Kidney epithelial cell (primary cell): ENCODE measurements around the gene ZNF419. TPM values are rescaled to one million over a fixed set of nuclear protein-coding genes. Genes with fewer than 3 reads are reported as not detected.
"Not testable (repeated sequence)": the region's sequence is repeated elsewhere in the genome, so short reads cannot be mapped to it uniquely, and the experiment has no call there.

Experiments
- DNase-seq: peaks from one replicate; pipeline ENCODE4 v3.0.0-alpha.2; 2010; ENCODE audit warnings: low read depth
- H3K27me3 ChIP-seq: 2 replicates; pipeline ENCODE4 v1.6.0; 2011; ENCODE audit warnings: low read length; ENCODE audit not compliant: control insufficient read depth, insufficient read depth
- H3K36me3 ChIP-seq: 2 replicates; pipeline ENCODE4 v1.5.1; 2011; ENCODE audit warnings: low read length; ENCODE audit not compliant: control insufficient read depth, insufficient read depth
- H3K4me3 ChIP-seq: 2 replicates; pipeline ENCODE4 v1.5.1; 2011; ENCODE audit warnings: low read depth, mild to moderate bottlenecking, control low read depth, low read length
- total RNA-seq: library from RNA; depleted of rRNA; stranded (reverse); fragments of >200 nt; gene quantifications from 2 replicates; pipeline ENCODE4 v1.2.3, GENCODE V29; 2015
- TF ChIP-seq, protein P1 (sequence below): IDR thresholded peaks from 2 replicates; pipeline ENCODE4 v1.5.1; 2011; ENCODE audit warnings: mild to moderate bottlenecking, moderate library complexity, low read length, control low read depth, inconsistent platforms; ENCODE audit not compliant: insufficient read depth, poor library complexity, severe bottlenecking

ZNF419 gene
- total RNA-seq, 1 donor from 2014 or later, result 11.4 TPM

DNA sequence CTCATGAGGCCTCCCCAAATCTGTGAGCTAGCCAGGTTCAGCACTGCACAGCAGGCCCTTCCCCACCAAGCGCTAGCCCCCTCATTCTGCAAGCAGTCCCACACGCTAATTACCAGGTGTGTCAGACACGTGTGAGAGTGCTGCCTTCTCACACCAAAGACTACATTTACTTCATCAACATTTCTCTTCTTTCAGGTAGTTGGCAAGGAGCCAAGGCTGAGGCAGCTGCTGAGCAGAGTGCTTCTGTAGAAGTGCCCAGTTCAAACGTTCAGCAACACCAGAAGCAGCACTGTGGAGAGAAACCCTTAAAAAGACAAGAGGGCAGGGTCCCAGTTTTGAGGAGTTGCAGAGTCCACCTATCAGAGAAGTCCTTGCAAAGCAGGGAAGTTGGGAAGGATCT, 18.6 kb downstream of the ZNF419 start:
- no peak overlapping the region for H3K4me3 ChIP-seq
- DNase-seq, result no peak
- no peaks in the 10 kb centered on the region for H3K27me3 ChIP-seq
- H3K36me3 ChIP-seq, result no peaks in the 10 kb centered on the region
- TF ChIP-seq, protein P1, sequence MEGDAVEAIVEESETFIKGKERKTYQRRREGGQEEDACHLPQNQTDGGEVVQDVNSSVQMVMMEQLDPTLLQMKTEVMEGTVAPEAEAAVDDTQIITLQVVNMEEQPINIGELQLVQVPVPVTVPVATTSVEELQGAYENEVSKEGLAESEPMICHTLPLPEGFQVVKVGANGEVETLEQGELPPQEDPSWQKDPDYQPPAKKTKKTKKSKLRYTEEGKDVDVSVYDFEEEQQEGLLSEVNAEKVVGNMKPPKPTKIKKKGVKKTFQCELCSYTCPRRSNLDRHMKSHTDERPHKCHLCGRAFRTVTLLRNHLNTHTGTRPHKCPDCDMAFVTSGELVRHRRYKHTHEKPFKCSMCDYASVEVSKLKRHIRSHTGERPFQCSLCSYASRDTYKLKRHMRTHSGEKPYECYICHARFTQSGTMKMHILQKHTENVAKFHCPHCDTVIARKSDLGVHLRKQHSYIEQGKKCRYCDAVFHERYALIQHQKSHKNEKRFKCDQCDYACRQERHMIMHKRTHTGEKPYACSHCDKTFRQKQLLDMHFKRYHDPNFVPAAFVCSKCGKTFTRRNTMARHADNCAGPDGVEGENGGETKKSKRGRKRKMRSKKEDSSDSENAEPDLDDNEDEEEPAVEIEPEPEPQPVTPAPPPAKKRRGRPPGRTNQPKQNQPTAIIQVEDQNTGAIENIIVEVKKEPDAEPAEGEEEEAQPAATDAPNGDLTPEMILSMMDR, result no peak

DNA sequence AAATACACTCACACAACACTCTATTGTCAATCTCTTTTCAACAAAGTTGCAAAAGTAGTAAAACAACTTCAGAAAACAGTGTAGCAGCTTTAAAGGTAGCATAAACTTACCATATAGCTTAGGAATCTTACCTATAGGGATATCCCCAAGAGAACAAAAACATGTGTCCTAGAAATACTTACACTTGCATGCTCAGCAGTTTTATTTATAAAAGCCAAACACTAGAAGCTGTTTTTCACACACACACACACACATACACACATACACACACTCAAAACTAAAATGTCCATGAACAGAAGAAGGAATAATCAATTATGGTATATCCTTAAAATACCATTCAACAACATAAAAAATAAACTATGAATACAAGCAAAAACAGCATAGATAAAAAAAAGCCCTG, 23.9 kb downstream of the ZNF419 start:
- no peak for DNase-seq
- Histone ChIP-seq H3K36me3 (no peaks in the 10 kb centered on the region), H3K4me3 (no peak overlapping the region), H3K27me3 (no peaks in the 10 kb centered on the region)
- TF ChIP-seq, protein P1, result no peak

DNA sequence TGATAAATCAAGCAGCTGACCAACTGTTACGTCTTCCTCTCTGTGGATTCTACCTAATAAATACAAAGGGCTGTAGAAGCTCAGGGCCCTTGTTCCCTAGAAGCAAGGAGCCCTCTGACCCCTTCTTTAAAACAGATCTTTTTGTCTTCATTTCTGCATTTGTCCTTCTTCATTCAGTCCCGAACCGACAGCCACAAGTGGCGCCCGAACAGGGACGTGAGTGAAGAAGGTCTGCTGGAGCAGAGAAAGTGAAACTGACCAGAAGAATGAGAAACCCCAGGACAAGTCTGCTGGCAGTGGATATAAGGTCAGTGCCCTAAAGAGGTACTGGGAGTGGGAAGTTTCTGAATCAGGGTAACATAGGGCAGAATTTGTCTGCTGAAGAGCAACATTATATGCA, 25.3 kb downstream of the ZNF419 start:
- H3K36me3 ChIP-seq, result no peaks in the 10 kb centered on the region
- TF ChIP-seq, protein P1, result no peak
- no peak overlapping the region for H3K4me3 ChIP-seq
- no peak for DNase-seq
- no peaks in the 10 kb centered on the region for H3K27me3 ChIP-seq

DNA sequence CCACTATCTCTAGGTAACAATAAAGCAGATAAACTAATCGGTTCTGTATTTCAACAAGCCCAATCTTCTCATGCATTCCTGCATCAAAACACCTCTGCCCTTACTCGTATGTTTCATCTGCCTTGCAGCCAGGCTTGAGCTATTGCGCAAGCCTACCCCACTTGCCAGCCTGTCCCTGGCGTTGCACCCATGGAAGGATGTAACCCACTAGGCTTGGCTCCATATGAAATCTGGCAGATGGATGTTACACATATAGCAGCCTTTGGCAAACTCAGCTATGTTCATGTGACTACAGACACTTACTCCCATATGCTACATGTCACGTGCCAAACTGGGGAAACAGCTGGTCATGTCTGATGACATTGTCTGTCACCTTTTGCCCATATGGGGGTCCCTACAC, 27.7 kb downstream of the ZNF419 start:
- TF ChIP-seq, protein P1, result no peak
- no peaks in the 10 kb centered on the region for H3K36me3 ChIP-seq
- no peak overlapping the region for H3K4me3 ChIP-seq
- DNase-seq, result no peak
- no peaks in the 10 kb centered on the region for H3K27me3 ChIP-seq

DNA sequence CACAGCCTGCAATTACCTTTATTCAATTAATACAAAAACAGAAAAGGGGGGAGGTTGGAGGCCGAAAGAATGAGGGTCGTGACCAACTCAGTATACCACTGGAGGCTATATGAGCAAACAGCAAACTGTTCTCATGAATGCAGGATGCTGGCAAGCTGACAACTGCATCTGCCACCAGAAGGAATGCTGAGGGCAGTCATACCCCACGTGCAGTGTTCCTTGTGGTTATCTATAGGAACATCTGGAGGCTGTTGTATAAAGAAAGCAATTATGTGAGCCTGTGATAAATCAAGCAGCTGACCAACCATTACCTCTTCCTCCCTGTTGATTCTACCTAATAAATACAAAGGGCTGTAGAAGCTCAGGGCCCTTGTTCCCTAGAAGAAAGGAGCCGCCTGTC, 30.5 kb downstream of the ZNF419 start:
- H3K4me3 ChIP-seq, DNase-seq, H3K27me3 ChIP-seq, H3K36me3 ChIP-seq: not testable (repeated sequence)

DNA sequence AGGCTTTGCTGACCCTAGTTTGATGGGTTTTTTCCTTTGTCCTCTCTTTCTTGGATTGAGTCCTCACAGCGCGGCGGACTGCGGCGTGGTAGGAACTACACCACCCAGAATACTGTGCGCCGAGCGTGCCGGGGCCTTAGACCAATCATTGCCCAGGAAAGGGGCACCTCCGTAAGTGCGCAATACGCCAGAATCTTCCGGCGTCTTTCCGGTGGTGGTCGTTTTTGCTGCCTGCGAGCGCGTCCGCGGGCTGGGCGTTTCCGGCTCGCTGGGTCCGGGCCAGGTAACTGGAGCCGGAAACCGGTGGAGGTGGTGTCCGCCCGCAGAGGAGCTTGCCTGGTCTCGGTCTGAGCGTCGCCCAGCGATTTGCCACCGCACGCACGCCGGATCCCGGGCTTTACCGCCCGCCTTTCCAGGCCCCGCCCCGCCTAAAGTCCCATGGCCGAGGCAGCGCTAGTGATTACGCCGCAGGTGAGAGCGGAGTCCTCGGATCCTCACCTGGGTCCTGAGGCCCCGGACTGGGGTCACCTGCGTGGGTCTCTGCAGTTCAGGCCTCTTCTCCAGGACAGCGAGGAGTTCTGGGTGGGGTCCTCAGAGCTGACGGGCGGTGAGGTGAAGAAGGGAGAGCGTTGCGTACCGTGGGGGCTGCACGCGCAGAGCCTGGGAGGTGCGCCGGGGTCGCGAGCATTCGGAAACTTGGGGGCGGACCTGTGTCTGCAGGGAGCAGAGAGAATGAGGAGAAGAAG, 39.8 kb downstream of the ZNF419 start, which contains the start of gene ZNF549:
TSS of gene ZNF549 (plus strand) at position 221 of the 746 bp plus-strand sequence. CDS start at position 439, 218 bp downstream.
- DNase-seq, result peak; percentile 79
- Histone ChIP-seq H3K36me3 (no peaks in the 10 kb centered on the region), H3K27me3 (no peaks in the 10 kb centered on the region), H3K4me3 (peak within 1 kb of the TSS; percentile 94)
- TF ChIP-seq, protein P1, result no peak
